Fibroblast of lung (primary cell): ENCODE data around the gene ITGA5. TPM values are rescaled to one million over a fixed set of nuclear protein-coding genes. Genes with fewer than 3 reads are reported as not detected.

Source experiments
- DNase-seq, 2 donors: peaks; one replicate each; pipeline versions ENCODE4 v3.0.0 to v3.0.0-alpha.2; 2010; ENCODE audit warnings: low read depth in 2 of 2
- H2AFZ ChIP-seq: 2 replicates; pipeline ENCODE4 v1.5.1; 2012; ENCODE audit warnings: low read length, control low read depth, inconsistent platforms
- H3K27ac ChIP-seq: 2 replicates; pipeline ENCODE4 v1.5.1; 2011; ENCODE audit warnings: low read length, control low read depth; ENCODE audit not compliant: insufficient read depth
- H3K27me3 ChIP-seq: 2 replicates; pipeline ENCODE4 v1.5.1; 2011; ENCODE audit warnings: mild to moderate bottlenecking, low read length; ENCODE audit not compliant: control insufficient read depth, insufficient read depth
- H3K36me3 ChIP-seq: 2 replicates; pipeline ENCODE4 v1.5.1; 2011; ENCODE audit warnings: low read length; ENCODE audit not compliant: control insufficient read depth, insufficient read depth
- H3K4me1 ChIP-seq: 2 replicates; pipeline ENCODE4 v1.5.1; 2011; ENCODE audit warnings: low read length; ENCODE audit not compliant: control insufficient read depth, insufficient read depth; ENCODE audit errors: extremely low read depth
- H3K4me2 ChIP-seq: 2 replicates; pipeline ENCODE4 v1.5.1; 2011; ENCODE audit warnings: low read length, control low read depth; ENCODE audit not compliant: insufficient read depth; ENCODE audit errors: extremely low read depth
- H3K4me3 ChIP-seq, 4 experiments: fragments of 200-600 bp in 1 of 4; sonication (generic) in 1 of 4; replicated peaks in 1 of 4; 2 replicates each; pipeline ENCODE4 v1.5.1; 2011 to 2016; ENCODE audit warnings: low read length in 4 of 4, low read depth in 3 of 4, mild to moderate bottlenecking in 3 of 4, control low read depth in 2 of 4, inconsistent platforms in 1 of 4, mixed read lengths in 1 of 4; ENCODE audit not compliant: insufficient read depth in 1 of 4; ENCODE audit errors: control extremely low read depth in 1 of 4
- H3K79me2 ChIP-seq: 2 replicates; pipeline ENCODE4 v1.5.1; 2012; ENCODE audit warnings: mild to moderate bottlenecking, low read length, inconsistent platforms; ENCODE audit not compliant: control insufficient read depth, insufficient read depth
- H3K9ac ChIP-seq: 2 replicates; pipeline ENCODE4 v1.5.1; 2011; ENCODE audit warnings: mild to moderate bottlenecking, low read length, control low read depth; ENCODE audit not compliant: insufficient read depth
- H3K9me3 ChIP-seq: 2 replicates; pipeline ENCODE4 v1.5.1; 2012; ENCODE audit warnings: low read depth, low read length; ENCODE audit not compliant: control insufficient read depth, insufficient read depth
- H4K20me1 ChIP-seq: 2 replicates; pipeline ENCODE4 v1.5.1; 2011; ENCODE audit warnings: low read length; ENCODE audit not compliant: control insufficient read depth, insufficient read depth; ENCODE audit errors: extremely low read depth
- EZH2 ChIP-seq: IDR thresholded peaks from 2 replicates; pipeline ENCODE4 v1.5.1; 2012; ENCODE audit warnings: low read length, control low read depth, mild to moderate bottlenecking; ENCODE audit errors: missing control alignments
- polyA plus RNA-seq, 2 donors: library from polyadenylated mRNA; depleted of rRNA in 1 of 2; stranded (reverse) in 1 of 2; unstranded in 1 of 2; fragments of >200 nt; gene quantifications; 2 replicates each; pipeline ENCODE4 v1.2.1, GENCODE V29; 2011 to 2012; ENCODE audit warnings: missing spikeins in 1 of 2
- total RNA-seq: library from RNA; depleted of rRNA; stranded (reverse); fragments of >200 nt; gene quantifications from 2 replicates; pipeline ENCODE4 v1.2.1, GENCODE V29; 2014
- TF ChIP-seq, protein P1 (sequence below), 2 donors: IDR thresholded peaks in 1 of 2; conservative IDR thresholded peaks in 1 of 2; 1 replicate in 1 of 2; 2 replicates in 1 of 2; pipeline ENCODE4 v1.5.1; 2011 to 2012; ENCODE audit warnings: low read length in 2 of 2, control low read depth in 1 of 2, inconsistent platforms in 1 of 2, low read depth in 1 of 2, mild to moderate bottlenecking in 1 of 2

ITGA5 gene
- total and polyA plus RNA-seq, 2 donors (not counting 1 experiment from before 2014, with no cell fraction given) = 199 to 232 TPM

DNA sequence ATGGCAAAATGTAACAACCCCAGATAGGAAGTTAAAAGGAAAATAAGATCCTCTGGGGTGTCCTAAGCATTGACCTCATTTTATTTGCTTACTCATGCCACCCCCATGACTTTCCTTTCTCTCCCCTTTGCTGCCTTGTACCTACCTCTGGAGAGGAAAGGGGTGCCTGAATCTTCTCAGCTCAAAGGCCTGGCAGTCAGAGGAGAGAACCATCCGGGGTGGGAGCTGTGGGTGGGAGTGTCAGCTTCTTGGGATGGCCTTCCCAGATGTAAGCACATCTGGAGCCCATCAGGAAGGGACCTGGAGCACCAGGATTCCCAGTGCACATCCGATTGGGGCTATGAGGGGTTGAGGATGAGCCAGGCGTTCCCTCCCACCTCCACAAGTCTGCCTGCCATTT is 5.2 kb upstream of the ITGA5 start:
- no peak overlapping the region for H3K9ac ChIP-seq
- peaks cover 33% of the 10 kb centered on the region for H3K4me1 ChIP-seq
- no peak for TF ChIP-seq EZH2
- TF ChIP-seq, protein P1, sequence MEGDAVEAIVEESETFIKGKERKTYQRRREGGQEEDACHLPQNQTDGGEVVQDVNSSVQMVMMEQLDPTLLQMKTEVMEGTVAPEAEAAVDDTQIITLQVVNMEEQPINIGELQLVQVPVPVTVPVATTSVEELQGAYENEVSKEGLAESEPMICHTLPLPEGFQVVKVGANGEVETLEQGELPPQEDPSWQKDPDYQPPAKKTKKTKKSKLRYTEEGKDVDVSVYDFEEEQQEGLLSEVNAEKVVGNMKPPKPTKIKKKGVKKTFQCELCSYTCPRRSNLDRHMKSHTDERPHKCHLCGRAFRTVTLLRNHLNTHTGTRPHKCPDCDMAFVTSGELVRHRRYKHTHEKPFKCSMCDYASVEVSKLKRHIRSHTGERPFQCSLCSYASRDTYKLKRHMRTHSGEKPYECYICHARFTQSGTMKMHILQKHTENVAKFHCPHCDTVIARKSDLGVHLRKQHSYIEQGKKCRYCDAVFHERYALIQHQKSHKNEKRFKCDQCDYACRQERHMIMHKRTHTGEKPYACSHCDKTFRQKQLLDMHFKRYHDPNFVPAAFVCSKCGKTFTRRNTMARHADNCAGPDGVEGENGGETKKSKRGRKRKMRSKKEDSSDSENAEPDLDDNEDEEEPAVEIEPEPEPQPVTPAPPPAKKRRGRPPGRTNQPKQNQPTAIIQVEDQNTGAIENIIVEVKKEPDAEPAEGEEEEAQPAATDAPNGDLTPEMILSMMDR (conservative IDR thresholded peaks at IDR 0.05 in 1 of 2, IDR thresholded peaks at IDR 0.05 in 1 of 2; ENCODE audit: low read depth in 1 of 2, low read length in 2 of 2) = no peak
- H2AFZ ChIP-seq = no peak overlapping the region
- no peaks in the 10 kb centered on the region for H3K9me3 ChIP-seq
- H3K36me3 ChIP-seq = no peaks in the 10 kb centered on the region
- H3K27ac ChIP-seq = no peak overlapping the region
- no peak overlapping the region for H3K4me2 ChIP-seq
- peaks cover 2% of the 10 kb centered on the region for H3K79me2 ChIP-seq
- H4K20me1 ChIP-seq = no peaks in the 10 kb centered on the region
- H3K4me3 ChIP-seq = no peak overlapping the region
- no peaks in the 10 kb centered on the region for H3K27me3 ChIP-seq
- DNase-seq = no peak

DNA sequence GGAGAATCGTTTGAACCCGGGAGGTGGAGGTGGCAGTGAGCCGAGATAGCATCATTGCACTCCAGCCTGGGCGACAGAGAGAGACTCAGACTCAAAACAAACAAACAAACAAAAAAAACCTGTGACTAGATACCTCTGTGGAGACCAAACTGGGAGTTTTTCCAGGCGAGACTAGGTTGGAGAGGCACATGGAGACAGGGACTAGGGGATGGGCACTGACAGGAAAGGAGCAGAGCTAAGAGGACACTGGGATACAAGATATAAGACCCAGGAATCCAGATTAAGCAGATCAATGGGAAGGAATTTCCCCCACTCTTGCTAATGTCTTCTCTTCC is 4.7 kb upstream of the ITGA5 start:
- Histone ChIP-seq H3K36me3 (no peaks in the 10 kb centered on the region), H3K4me3 (no peak overlapping the region), H3K9me3 (no peaks in the 10 kb centered on the region), H3K27ac (no peak overlapping the region), H4K20me1 (no peaks in the 10 kb centered on the region), H3K4me2 (no peak overlapping the region), H2AFZ (no peak overlapping the region), H3K4me1 (peaks cover 28% of the 10 kb centered on the region), H3K9ac (no peak overlapping the region), H3K79me2 (peaks cover 6% of the 10 kb centered on the region), H3K27me3 (no peaks in the 10 kb centered on the region)
- DNase-seq = no peak
- TF ChIP-seq, protein P1 (conservative IDR thresholded peaks at IDR 0.05 in 1 of 2, IDR thresholded peaks at IDR 0.05 in 1 of 2; ENCODE audit: low read depth in 1 of 2, low read length in 2 of 2) = no peak
- no peak for TF ChIP-seq EZH2

DNA sequence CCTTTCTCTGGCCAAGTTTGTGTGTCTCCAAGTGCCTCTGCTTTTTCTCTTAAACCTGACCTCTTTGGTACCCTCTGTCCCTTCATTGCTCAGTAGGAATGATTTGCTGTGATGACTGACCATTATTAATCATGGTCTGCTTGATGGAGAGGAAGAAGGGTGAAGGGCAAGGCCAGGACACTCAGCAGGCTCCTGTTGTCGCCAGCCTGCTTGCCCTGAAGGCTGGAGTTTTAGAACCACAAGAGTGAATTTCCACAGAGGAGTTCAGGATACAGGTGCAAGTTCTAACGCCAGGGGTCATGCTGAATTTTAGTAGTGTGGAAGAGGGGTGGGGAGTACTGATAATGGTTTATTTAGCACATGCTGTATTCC is 2.8 kb upstream of the ITGA5 start:
- H2AFZ ChIP-seq = no peak overlapping the region
- TF ChIP-seq, protein P1 (conservative IDR thresholded peaks at IDR 0.05 in 1 of 2, IDR thresholded peaks at IDR 0.05 in 1 of 2; ENCODE audit: low read depth in 1 of 2, low read length in 2 of 2) = no peak
- H3K79me2 ChIP-seq = peaks cover 24% of the 10 kb centered on the region
- H3K27me3 ChIP-seq = no peaks in the 10 kb centered on the region
- no peak overlapping the region for H3K9ac ChIP-seq
- H3K4me3 ChIP-seq = no peak overlapping the region
- DNase-seq = no peak
- H3K27ac ChIP-seq = no peak overlapping the region
- no peaks in the 10 kb centered on the region for H3K9me3 ChIP-seq
- H3K36me3 ChIP-seq = no peaks in the 10 kb centered on the region
- H4K20me1 ChIP-seq = no peaks in the 10 kb centered on the region
- peak overlapping the region; percentile 66 for H3K4me2 ChIP-seq
- peaks cover 20% of the 10 kb centered on the region for H3K4me1 ChIP-seq
